HG02623 (cell line): ENCODE measurements around the gene GLIS1.

ENCODE experiments used
- ATAC-seq: cut with Tn5 transposase; IDR thresholded peaks from one replicate; pipeline ENCODE4 v1.9.1; 2021; ENCODE audit warnings: moderate library complexity; ENCODE audit not compliant: unreplicated experiment

The GLIS1 gene

GRCh38 chr1:53599481-53599880, 139.5 kb downstream of the GLIS1 start:
- no peak for ATAC-seq

GRCh38 chr1:53598966-53599365, 140.0 kb downstream of the GLIS1 start:
- no peak for ATAC-seq

- ATAC-seq, result no peak
Measured at GRCh38 chr1:53595906-53596305, 143.1 kb downstream of the GLIS1 start.

- ATAC-seq, result no peak
Measured at GRCh38 chr1:53594391-53595180, 144.4 kb downstream of the GLIS1 start.

GRCh38 chr1:53593758-53594380, 145.1 kb downstream of the GLIS1 start:
- ATAC-seq, result no peak

GRCh38 chr1:53592985-53593757, 145.8 kb downstream of the GLIS1 start:
- no peak for ATAC-seq

- ATAC-seq, result no peak
Measured at GRCh38 chr1:53592521-53592982, 146.4 kb downstream of the GLIS1 start.

GRCh38 chr1:53591924-53592323, 147.0 kb downstream of the GLIS1 start:
- ATAC-seq, result no peak

GRCh38 chr1:53590531-53591515, 148.1 kb downstream of the GLIS1 start:
- ATAC-seq, result no peak

- no peak for ATAC-seq
Measured at GRCh38 chr1:53590104-53590503, 148.9 kb downstream of the GLIS1 start.

- ATAC-seq, result no peak
Measured at GRCh38 chr1:53589043-53589887, 149.7 kb downstream of the GLIS1 start.

GRCh38 chr1:53588053-53588779, 150.7 kb downstream of the GLIS1 start:
- no peak for ATAC-seq

- ATAC-seq, result no peak
Measured at GRCh38 chr1:53587252-53587988, 151.5 kb downstream of the GLIS1 start.

GRCh38 chr1:53586765-53587164, 152.2 kb downstream of the GLIS1 start:
- ATAC-seq, result no peak

GRCh38 chr1:53585565-53585964, 153.4 kb downstream of the GLIS1 start:
- ATAC-seq, result no peak

- ATAC-seq, result no peak
Measured at GRCh38 chr1:53585129-53585528, 153.8 kb downstream of the GLIS1 start.

GRCh38 chr1:53584777-53585107, 154.2 kb downstream of the GLIS1 start:
- ATAC-seq, result no peak
